MM.1S (cell line): ENCODE results near the gene CD164L2.

Experiments
- DNase-seq: peaks from one replicate; pipeline ENCODE4 v3.0.0-alpha.2; 2015
- H2AFZ ChIP-seq: fragments of 300-600 bp; sonication (generic); 2 replicates; pipeline ENCODE4 v1.6.0; 2016; ENCODE audit warnings: antibody characterized with exemption, low read length
- H3F3A ChIP-seq: fragments of 300-600 bp; sonication (generic); 2 replicates; pipeline ENCODE4 v1.6.1; 2016; ENCODE audit warnings: mild to moderate bottlenecking, antibody characterized with exemption, low read length, moderate library complexity, mixed read lengths; ENCODE audit not compliant: insufficient read depth
- H3K27ac ChIP-seq: fragments of 300-600 bp; sonication (generic); 2 replicates; pipeline ENCODE4 v1.5.1; 2016; ENCODE audit warnings: mild to moderate bottlenecking, low read length
- H3K27me3 ChIP-seq: fragments of 300-600 bp; sonication (generic); replicated peaks from 2 replicates; pipeline ENCODE4 v1.6.0; 2016; ENCODE audit warnings: low read length; ENCODE audit not compliant: insufficient read depth
- H3K36me3 ChIP-seq: fragments of 300-600 bp; sonication (generic); replicated peaks from 2 replicates; pipeline ENCODE4 v1.6.1; 2016; ENCODE audit warnings: mild to moderate bottlenecking, low read length, mixed read lengths; ENCODE audit not compliant: insufficient read depth
- H3K4me1 ChIP-seq: fragments of 300-600 bp; sonication (generic); 2 replicates; pipeline ENCODE4 v1.6.1; 2016; ENCODE audit warnings: low read length, mixed read lengths
- H3K4me2 ChIP-seq: fragments of 300-600 bp; sonication (generic); 2 replicates; pipeline ENCODE4 v1.6.0; 2016; ENCODE audit warnings: low read depth, low read length
- H3K4me3 ChIP-seq: fragments of 300-600 bp; sonication (generic); 2 replicates; pipeline ENCODE4 v1.5.1; 2016; ENCODE audit warnings: low read length, mixed read lengths
- H3K79me2 ChIP-seq: fragments of 300-600 bp; sonication (generic); 2 replicates; pipeline ENCODE4 v1.6.1; 2016; ENCODE audit warnings: mixed run types, low read length, mixed read lengths
- H3K9ac ChIP-seq: fragments of 300-600 bp; sonication (generic); 2 replicates; pipeline ENCODE4 v1.6.1; 2016; ENCODE audit warnings: low read length, mixed read lengths
- H3K9me2 ChIP-seq: fragments of 300-600 bp; sonication (generic); replicated peaks from 2 replicates; pipeline ENCODE4 v1.6.1; 2016; ENCODE audit warnings: mild to moderate bottlenecking, low read length, mixed read lengths; ENCODE audit not compliant: insufficient read depth
- H3K9me3 ChIP-seq: fragments of 300-600 bp; sonication (generic); replicated peaks from 2 replicates; pipeline ENCODE4 v1.6.1; 2016; ENCODE audit warnings: mild to moderate bottlenecking, low read length, mixed read lengths; ENCODE audit not compliant: insufficient read depth
- H4K20me1 ChIP-seq: fragments of 300-600 bp; sonication (generic); 2 replicates; pipeline ENCODE4 v1.6.1; 2016; ENCODE audit warnings: mild to moderate bottlenecking, low read length, moderate library complexity, mixed read lengths; ENCODE audit not compliant: insufficient read depth
- EZH2 ChIP-seq: fragments of 300-600 bp; sonication (generic); optimal IDR thresholded peaks from 2 replicates; pipeline ENCODE3; 2017; ENCODE audit warnings: low read depth, mild to moderate bottlenecking, antibody characterized with exemption, low read length, mixed read lengths
- EZH2phosphoT487 ChIP-seq: fragments of 300-600 bp; sonication (generic); IDR thresholded peaks from 2 replicates; pipeline ENCODE4 v1.6.1; 2018; ENCODE audit warnings: antibody characterized with exemption, low read length
- TF ChIP-seq, protein P1 (sequence below): fragments of 300-600 bp; sonication (generic); IDR thresholded peaks from 2 replicates; pipeline ENCODE4 v1.5.1; 2016; ENCODE audit warnings: antibody characterized with exemption, low read length, mixed read lengths

Gene CD164L2

DNA sequence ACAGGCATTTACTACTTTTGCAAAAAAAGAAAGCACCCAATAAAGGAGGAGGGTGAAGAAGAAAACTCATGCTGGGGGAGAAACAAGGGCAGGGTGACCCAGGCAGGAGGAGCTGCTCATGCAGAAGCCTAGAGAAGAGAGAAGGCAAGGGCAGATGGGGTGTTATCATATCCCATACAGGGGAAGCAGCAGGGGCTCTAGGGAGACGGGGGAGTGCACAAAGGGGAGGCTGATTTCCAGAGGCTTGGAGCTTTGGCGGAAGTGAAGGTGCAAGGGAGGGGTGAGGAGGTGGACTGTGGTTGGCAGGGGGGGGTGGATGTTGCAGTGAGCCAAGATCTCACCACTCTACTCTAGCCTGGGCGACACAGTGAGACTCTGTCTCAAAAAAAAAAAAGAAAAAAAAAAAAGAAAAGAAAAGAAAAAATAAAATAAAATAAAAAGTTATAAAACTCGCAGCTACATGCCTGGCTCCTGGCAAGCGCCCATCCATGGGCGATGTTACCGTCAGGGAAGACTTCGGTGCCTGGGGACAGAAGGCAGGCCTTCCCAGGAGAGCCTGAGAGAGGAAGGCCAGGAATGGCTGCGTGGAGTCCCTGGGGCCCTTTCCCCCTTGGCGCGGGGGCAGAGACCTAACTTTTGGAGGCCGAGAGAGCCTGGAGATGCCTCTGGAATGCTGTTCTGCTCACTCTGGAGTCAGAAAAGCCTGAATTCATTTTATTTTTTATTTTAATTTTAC is 5.2 kb downstream of the CD164L2 start:
- no peak overlapping the region for H3K9ac ChIP-seq
- DNase-seq = no peak
- H4K20me1 ChIP-seq = no peaks in the 10 kb centered on the region
- H3K9me3 ChIP-seq = no peaks in the 10 kb centered on the region
- H3K27me3 ChIP-seq = 0 out of 2 replicates have a peak, but pooled peaks cover 9% of the 10 kb centered on the region
- H3K4me1 ChIP-seq = no peaks in the 10 kb centered on the region
- no peaks in the 10 kb centered on the region for H3K36me3 ChIP-seq
- H2AFZ ChIP-seq = no peak overlapping the region
- H3K79me2 ChIP-seq = no peaks in the 10 kb centered on the region
- H3F3A ChIP-seq = no peaks in the 10 kb centered on the region
- no peak overlapping the region for H3K4me3 ChIP-seq
- H3K9me2 ChIP-seq = no peaks in the 10 kb centered on the region
- no peak overlapping the region for H3K4me2 ChIP-seq
- H3K27ac ChIP-seq = no peak overlapping the region
- TF ChIP-seq EZH2phosphoT487 (no peak), EZH2 (no peak)
- TF ChIP-seq, protein P1, sequence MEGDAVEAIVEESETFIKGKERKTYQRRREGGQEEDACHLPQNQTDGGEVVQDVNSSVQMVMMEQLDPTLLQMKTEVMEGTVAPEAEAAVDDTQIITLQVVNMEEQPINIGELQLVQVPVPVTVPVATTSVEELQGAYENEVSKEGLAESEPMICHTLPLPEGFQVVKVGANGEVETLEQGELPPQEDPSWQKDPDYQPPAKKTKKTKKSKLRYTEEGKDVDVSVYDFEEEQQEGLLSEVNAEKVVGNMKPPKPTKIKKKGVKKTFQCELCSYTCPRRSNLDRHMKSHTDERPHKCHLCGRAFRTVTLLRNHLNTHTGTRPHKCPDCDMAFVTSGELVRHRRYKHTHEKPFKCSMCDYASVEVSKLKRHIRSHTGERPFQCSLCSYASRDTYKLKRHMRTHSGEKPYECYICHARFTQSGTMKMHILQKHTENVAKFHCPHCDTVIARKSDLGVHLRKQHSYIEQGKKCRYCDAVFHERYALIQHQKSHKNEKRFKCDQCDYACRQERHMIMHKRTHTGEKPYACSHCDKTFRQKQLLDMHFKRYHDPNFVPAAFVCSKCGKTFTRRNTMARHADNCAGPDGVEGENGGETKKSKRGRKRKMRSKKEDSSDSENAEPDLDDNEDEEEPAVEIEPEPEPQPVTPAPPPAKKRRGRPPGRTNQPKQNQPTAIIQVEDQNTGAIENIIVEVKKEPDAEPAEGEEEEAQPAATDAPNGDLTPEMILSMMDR = no peak

DNA sequence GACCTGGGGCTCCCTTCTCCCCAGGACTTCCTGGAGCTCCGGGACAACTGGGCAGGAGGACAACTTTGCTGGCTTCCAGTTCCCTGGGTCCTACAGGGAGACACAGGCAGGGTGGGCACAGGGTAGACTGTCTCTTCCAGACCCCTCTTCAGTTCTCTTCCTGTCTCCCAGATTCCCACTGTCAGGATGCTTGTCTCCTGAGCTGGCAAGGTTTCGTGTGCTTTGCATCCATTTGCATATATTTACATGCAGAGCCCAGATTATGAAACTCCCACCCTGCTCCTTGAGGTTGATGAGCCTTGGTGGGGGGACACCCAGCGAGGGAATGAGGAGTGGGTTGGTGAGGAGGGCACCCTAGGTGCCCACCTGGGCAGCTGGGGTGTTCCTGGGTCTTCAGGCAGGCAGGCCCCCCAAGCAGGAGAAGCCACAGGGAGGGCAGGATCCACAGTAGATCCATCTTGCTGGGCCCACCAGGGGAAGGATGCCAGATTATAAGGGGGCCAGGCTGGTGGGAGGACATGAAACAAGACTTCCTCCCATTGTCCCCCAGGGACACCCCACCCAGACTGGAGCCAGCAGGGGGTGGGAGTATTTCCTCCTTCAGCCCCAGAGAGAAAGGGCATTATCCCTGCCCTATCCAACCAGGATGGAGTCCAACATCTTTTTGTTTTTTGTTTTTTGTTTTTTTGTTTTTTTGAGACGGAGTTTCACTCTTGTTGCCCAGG is 8.6 kb downstream of the CD164L2 start, which contains the start of gene FCN3:
Gene FCN3, minus strand, starts transcription at position 463 of the 725 bp plus-strand sequence. Its CDS starts 6 bp downstream, at position 457.
- Histone ChIP-seq H3K4me3 (no peak within 1 kb of the TSS), H3K9me2 (no peaks in the 10 kb centered on the region), H3K4me2 (no peak within 1 kb of the TSS), H3K9ac (no peak within 1 kb of the TSS), H3F3A (no peaks in the 10 kb centered on the region), H3K9me3 (no peaks in the 10 kb centered on the region), H2AFZ (no peak within 1 kb of the TSS), H3K4me1 (no peaks in the 10 kb centered on the region), H3K27ac (no peak within 1 kb of the TSS), H3K36me3 (no peaks in the 10 kb centered on the region), H3K79me2 (no peaks in the 10 kb centered on the region), H4K20me1 (no peaks in the 10 kb centered on the region), H3K27me3 (0 out of 2 replicates have a peak, but pooled peaks cover 2% of the 10 kb centered on the region)
- TF ChIP-seq, protein P1 = no peak
- TF ChIP-seq EZH2phosphoT487 (no peak), EZH2 (no peak)
- DNase-seq = no peak

DNA sequence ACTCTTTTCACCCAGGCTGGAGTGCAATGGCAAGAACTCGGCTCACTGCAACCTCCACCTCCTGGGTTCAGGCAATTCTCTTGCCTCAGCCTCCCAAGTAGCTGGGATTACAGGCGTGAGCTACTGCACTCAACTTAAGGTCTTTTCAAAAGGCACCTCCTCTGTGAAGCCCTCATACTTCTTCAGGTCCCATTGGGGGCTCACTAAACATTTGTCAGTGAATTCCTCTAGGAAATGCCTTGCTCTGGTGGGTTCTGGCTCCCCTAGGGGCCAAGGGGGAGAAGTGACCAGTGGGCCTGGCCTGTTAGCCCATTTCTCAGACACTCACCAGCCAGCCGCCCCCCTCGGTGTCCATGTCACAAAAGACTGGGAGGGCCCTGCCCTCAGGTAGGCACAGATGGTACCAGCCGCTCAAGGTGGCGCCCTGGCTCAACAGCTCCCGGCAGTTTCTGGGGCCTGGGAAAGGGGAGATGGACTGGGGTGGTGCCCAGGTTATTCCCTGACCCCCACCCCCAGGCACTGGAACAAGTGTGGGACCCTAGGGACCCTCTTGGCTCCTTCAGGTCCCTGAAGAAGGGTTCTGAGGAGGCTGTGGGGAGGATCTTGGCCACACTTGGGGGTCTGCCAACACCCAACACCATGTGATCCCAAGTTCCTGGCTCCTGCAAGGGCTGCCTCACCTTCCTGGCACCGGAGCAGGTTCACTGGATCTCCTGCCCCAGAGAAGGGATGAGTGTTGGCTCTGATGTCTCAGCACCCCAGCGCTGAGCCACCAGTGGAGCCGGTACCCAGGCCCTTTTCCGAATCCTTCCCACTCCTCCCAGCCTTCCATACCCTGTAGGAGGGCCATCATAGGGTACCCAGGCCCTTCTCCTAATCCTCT is 10.1 kb downstream of the CD164L2 start:
- no peaks in the 10 kb centered on the region for H3K79me2 ChIP-seq
- no peaks in the 10 kb centered on the region for H3K36me3 ChIP-seq
- H2AFZ ChIP-seq = no peak overlapping the region
- H3K27me3 ChIP-seq = 0 out of 2 replicates have a peak, but pooled peaks cover 2% of the 10 kb centered on the region
- no peaks in the 10 kb centered on the region for H3F3A ChIP-seq
- no peaks in the 10 kb centered on the region for H3K4me1 ChIP-seq
- TF ChIP-seq EZH2phosphoT487 = no peak
- TF ChIP-seq EZH2 = no peak
- TF ChIP-seq, protein P1 = peak; percentile 21; the same call in 1 of the 2 replicates
- H4K20me1 ChIP-seq = no peaks in the 10 kb centered on the region
- no peaks in the 10 kb centered on the region for H3K9me2 ChIP-seq
- H3K9ac ChIP-seq = no peak overlapping the region
- no peaks in the 10 kb centered on the region for H3K9me3 ChIP-seq
- DNase-seq = no peak
- no peak overlapping the region for H3K27ac ChIP-seq
- no peak overlapping the region for H3K4me2 ChIP-seq
- H3K4me3 ChIP-seq = no peak overlapping the region
